Suppressor macrophage (primary cell): ENCODE measurements around the gene FAM3B.

Experiments used
- DNase-seq, 4 experiments: peaks; one replicate each; pipeline ENCODE4 v3.0.0-alpha.2; 2020 to 2022

FAM3B gene

DNA sequence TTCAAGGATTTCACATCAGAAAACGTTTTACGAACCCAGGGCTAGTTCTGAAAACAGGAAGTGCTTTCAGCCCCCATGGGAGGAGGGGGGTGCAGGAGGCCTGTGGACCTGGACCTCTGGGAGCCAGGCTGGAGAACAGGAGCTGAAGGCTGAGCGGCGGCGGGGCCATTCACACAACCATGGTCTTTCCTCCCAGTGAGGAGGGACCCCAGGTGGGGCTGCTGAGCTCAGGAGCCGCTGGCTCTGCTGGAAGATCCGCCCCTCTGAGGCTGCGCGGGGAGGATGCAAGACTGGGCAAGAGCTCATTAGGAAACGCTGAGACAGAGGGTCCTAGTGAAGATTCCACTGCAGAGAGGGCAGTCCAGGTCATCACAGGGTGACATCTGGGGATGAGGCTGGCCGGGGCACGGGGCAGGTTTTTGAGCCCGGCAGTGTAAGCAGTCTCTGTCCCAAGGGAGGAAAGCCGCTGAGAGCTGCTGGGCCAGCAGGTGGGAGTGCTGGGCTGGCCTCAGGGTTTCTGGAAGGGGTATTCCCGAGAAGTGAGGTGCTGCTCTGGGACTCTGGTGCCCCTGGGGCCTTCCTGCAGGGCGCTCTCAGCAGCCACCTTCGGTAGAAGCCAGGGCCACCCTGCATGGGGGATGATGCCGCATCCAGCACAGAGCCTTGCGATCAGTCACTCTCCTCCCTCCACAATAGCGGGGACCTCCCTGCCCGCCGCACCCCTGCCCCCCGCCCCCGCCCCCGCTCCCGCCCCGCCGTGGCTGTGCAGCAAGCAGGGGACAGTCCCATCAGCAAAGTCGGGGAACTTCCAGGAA is 52.7 kb downstream of the FAM3B start:
- DNase-seq, result peak; percentile 43 to 63 (median 54)

DNA sequence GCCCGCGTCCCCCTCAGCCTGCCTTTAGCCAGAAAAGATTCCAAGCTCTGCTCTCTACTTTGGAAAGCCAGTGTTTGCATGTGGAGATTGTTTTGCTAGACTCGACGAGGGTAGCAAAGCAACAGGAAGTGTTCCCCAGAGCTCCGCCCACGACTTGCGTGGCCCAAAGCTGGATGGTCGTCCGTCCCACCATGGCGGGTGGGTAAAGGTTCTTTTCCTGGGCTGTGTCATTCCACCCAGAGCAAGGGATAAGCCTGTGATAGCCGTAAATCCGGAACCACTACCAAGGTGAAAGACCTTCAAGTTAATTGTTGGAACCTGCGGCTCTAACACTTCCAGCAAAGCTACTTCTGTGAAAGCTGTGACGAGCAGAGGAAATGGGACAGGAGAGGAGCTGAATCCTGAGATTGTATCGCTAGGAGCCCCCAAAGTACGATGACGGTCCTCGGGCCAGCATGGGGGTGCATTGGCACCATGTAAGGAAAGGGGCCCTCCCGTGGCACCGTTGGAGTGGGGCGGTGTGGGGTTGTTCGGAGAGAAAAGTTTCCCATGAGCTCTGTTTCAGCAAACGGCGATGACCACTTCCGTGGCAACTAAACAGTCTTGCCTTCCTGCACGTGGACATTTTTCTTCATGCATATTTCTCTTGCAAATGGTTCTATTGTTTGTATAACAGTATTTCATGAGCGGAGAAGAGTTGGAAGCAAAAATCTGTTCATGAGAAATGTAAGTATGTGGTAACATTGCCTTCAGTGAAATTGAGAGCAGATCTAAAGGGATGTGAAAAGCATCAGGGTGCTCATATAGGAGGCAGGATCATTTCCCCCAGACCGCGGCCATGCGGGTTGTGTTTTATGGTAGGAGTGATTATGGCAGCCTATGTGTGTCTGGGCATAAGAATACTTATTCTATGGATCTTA is 53.6 kb downstream of the FAM3B start:
- DNase-seq, result peak in 3 of 4 experiments; percentile 32 to 61 (median 46)

DNA sequence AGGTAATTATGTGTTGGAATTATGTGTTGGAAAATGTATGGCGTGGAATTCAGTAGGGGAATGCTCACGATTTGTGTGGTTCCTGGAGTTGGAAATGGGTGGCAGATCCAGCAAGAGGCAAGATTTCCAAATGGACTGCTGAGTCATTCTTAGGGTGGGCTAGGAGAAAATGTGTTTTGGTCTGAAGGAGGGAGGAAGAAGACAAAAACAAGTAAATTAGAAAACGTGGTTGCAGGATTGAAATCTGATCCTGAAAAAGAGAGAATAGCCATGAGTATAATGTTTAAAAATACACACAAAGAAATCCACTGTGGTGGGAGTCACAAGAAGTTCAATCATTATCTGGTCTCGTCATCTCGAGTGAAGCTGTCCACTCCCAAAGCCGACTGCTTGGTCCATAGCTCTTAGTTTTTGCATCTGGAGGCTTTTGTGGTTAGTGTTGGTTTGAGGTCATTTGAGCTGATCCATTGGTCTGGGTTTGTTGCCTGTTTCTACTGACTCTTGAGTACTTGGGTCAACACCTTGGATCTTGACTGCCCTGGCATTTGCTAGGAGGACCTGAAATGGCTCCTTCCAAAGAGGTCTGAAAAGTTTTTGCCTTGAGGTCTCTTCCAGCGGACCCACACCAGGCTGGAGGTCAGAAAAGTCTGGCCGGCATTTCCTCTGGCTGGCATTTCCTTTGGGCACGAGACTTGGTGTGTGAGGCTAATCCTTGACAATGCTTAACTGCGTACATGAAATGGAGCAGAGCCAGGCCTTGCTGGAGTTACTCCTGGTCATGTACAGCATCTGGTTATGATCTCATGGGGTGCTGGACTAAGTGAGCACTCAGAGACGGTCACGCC is 54.5 kb downstream of the FAM3B start:
- no peak for DNase-seq

DNA sequence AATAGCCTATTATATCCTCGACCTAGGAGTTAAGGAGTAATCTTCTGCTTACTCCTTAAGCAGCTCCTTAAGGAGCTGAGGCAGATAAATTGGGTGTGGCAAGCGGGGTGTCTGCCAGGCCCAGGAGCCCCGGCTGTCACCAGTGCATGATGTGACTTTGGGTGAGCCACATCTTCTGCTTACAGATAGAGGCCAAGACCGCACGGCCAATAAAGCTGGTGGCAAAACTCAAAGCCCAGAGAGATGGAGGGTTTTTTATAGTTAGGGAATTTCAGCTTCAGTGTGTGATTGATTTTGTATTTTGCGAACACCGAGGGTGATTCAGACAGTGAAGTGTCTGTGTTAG is 55.1 kb downstream of the FAM3B start:
- DNase-seq, result no peak

DNA sequence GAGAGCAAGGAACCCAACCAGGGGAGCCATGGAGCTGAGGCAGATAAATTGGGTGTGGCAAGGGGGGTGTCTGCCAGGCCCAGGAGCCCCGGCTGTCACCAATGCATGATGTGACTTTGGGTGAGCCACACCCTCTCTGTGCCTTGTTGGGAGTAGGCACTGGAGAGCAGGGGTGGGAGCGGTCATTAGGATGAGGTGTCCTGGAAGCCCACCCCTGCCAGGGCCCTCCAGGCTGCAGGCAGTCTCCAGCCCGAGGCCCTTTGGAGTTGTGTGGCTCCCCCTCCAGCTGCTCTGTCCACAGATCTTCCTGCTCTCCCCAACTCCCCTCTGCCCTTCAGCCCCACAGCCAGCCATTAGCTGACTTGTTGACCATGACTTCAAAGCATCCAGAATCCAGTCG is 56.7 kb downstream of the FAM3B start:
- no peak for DNase-seq

DNA sequence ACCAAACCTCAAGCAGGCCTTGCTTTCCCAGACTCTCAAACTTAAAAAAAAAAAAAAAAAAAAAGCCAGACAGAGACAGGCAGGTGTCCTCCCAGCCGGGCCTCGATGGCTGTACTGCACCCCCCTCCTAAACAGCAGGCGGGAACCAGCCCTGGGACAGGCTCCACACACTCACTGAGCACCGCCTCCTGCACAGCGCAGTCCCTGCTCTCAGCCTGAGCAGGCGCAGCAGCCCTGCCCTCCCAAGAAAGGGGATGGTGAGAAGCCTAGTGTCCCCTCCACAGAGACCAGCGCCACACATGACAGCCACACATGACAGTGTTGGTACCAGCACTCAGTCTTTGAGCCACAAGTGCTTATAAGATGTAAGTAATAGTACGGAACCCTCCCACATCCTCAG is 57.2 kb downstream of the FAM3B start:
- DNase-seq, result no peak

DNA sequence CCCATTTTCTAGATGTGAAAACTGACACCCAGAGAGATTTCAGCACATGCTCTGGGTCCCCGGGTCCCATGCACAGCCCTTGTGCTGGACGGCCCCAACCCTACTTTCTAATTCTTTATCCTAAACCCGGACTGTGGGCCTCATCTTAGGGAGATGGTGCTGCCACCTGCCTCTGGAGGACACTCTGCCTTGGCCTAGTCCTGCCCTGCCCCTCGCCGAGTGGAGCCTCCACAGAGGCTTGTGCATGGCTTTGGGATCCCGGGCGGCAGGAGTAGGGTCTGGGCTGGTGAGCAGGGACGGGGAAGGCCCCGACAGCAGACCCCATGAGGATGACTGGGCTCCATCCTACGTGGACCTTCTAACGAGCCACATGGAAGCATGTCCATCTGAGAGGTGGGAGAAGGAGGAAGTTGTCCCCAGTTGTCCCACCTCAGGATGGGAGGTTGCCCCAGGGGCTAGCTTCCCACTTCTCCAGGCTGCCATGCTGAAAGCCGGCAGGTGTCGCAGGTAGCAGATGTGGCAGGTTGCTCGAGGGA is 57.6 kb downstream of the FAM3B start:
- no peak for DNase-seq

DNA sequence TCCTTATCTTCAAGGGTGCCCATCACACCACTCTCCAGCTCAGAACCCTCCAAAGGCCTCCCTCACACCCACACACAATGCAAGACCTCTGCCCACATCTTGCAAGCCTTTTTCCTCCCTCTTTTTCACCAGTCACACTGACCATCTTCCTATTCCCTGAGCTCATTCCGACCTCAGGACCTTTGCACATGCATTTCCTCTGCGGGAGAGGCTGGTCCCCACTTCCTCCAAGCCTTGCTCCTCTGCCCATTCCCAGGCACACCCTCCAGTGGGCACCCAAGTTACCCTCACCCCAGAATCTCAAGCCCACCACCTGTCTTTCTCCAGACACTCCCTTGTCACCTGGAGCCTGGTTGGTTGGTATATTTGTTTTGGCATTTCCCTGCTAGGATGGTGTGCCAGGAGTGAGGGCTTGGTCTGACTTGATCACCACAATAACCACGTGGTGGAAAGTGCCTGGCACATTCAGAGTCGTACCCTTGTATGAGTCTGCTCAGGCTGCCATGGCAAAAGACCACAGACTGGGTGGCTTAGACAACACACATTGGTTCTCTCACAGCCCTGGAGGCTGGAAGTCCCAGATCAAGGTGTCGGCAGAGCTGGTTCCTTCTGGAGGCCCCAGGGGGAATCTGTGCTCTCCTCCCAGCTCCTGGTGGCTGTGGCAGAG is 58.4 kb downstream of the FAM3B start:
- no peak for DNase-seq

DNA sequence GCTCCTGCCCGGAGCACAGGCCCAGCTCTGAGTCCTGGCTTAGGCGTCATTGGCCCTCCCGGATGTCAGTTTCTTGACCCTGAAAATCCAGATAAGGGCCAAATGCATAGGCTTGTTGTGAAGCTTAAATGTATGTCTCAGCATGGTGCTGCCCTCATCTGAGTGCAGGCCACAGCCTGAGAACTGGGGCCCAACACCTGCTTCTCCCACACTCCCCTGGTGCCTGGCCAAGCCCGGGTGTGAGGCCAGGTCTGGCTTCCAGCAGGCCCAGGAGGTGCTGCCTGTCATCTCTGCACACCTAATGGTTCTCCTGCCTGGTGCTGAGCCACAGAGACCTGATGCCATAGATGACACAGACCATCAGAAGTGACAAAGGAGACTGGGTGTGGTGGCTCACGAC is 59.3 kb downstream of the FAM3B start:
- DNase-seq, result no peak

DNA sequence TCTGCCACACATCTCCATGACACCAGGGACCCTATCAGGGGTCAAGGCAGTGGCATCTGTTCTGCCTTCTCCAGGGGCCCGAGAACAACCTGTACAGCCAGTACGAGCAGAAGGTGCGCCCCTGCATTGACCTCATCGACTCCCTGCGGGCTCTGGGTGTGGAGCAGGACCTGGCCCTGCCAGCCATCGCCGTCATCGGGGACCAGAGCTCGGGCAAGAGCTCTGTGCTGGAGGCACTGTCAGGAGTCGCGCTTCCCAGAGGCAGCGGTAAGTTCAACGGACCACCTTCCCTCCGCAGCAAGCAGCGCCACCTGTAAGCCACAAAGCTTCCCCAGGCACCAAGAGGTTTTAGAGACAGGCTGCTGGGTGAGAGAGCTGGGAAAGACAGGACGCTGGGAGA is 61.1 kb downstream of the FAM3B start:
- no peak for DNase-seq

DNA sequence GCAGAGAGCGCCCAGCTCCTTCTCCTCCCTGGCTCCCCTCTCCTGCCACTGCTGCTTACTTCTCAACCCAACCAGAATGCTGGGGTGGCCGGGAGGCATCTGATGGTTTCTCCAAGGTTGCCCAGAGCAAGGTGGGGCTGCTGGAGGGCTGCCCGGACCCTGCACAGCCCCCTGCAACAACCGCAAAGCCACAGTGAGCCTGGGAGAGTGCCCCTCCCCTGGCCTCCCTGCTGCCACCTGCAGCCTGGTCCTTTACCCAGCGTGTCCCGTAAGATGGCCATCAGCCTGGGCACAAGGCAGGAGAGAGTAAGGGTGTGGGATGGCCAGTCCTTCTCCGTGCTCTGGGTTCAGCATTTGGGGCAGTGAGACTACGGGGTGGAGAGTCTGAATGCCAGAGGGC is 62.2 kb downstream of the FAM3B start:
- DNase-seq, result no peak

DNA sequence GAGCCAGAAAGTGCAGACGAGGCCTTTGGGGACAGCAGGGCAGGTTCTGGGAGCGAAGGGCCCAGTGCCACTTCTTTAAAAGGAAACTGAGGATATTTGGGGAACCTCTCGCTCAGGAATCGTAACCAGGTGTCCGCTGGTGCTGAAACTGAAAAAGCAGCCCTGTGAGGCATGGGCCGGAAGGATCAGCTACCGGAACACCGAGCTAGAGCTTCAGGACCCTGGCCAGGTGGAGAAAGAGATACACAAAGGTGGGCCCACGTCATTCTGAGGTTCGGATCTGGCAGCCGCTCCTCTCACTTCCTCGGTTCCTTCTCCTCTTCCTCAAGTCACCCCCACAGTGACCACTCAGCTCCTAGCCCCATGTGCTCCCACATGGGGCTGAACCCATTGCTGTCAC is 63.3 kb downstream of the FAM3B start:
- DNase-seq, result no peak

DNA sequence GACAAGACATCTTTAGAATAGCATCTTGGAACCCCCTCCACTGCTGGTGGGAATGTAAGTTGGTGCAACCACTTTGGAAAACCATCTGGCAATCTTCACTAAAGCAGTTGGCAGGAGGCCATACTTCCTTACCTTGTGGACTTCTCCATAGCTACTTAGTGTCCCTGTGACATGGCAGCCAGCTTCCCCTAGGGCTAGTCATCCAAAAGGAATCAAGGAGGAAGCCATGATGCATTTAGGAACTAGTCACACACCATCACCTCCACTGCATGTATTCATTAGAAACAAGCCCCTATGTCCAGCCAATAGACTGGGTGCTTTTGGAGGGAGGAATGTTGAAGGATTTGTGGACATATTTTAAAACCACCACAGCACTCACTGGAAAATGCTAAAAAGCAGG is 65.1 kb downstream of the FAM3B start:
- no peak for DNase-seq

DNA sequence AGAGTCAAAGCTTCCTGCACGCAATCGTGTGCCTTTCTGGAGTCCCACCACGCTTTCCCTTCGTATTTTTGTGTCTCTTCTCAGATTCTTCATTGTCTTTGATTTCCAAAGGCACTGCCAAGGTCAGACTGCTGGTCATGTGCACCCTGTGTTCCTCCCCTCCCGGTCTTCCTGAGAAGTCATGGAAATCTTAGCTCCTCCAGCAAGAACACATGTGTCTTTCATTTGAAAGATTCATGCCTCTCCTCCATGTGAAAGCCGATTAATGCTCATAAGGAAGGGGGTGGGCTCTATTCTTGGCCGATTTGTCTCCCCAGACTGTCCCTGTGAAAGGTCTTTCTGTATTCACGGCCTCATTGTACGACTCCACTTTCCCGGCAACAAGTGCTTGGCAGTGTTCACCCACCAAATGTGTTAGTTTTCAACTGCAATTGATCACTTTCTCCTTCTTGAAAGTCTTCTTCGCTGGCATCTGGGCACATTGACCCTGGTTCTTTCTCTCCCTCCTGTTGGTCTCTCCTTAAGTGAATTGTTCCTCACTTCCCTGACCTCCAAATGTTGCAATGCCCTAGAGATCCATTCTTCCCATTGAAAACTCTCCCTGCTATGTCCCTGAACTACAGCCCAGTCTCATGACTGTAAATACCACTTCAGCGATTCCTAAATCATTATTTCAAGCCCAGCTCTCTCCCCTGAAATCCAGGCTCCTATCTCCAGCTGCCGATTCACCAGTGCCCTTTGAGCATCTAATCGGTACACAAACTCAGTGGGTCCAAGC is 70.6 kb downstream of the FAM3B start:
- peak in 1 of 4 experiments; percentile 1 for DNase-seq

DNA sequence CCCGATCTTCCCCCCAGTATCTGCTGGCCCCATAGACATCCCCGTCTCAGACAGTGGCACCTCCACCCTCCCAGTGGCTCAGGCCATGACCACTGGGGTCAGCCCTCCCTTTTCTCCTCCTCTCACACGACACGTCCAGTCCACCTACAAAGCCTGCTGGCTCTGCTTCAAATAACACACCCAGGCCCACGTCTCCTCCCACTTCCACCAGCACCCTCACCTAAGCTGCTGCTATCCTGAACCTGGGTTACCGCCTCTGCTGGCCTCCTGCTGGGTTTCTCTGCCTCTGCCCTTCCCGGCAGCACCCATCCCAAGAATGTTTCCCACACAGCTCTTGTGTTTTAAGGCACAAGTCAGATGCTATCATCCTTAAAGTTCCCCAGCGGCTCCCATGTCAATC is 71.2 kb downstream of the FAM3B start:
- no peak for DNase-seq

DNA sequence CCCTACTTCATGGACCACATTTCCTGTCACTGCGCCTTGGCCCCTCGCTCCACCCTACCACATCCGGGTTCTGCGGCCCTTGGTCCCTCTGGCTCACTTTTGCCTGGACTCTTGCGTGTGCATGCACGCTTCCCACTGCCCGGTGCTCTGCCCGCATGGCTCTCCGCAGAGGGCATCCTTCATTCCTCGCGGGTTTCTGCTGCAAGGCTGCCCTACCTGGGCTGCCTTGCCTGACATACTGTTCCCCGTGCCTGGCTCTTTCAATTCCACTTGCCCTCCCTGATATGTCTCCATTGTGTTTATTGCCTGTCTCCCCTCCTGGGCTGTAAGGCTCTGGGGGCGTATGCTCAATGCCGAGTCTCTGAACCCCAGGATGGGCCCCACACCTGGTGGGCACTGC is 71.7 kb downstream of the FAM3B start:
- DNase-seq, result no peak

DNA sequence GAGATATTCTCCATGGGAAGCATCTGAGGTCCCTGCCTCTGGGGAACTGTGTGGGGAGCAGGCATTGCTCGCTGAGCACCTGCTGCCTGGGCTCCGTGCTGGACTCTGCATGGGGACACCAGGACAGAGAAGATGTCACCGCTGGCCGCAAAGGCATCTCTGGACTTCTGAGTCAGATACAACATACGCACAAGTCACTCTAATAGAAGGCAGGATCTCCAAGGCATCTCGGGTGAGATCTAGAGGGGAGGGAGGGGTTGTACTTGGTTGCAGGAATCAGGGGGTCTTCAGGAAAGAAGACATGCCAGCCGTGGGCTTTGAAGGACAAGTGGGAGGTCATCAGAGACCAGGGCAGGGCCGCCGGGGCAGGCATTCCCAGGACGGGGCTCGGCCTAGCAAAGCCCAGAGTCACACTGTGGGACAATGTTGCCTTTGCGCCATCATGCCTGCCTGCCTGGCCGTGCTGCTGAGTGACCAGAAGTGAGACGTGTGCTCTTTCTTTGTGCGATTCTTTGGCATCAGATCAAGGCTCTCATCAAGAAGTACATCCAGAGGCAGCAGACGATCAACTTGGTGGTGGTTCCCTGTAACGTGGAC is 73.5 kb downstream of the FAM3B start:
- no peak for DNase-seq

DNA sequence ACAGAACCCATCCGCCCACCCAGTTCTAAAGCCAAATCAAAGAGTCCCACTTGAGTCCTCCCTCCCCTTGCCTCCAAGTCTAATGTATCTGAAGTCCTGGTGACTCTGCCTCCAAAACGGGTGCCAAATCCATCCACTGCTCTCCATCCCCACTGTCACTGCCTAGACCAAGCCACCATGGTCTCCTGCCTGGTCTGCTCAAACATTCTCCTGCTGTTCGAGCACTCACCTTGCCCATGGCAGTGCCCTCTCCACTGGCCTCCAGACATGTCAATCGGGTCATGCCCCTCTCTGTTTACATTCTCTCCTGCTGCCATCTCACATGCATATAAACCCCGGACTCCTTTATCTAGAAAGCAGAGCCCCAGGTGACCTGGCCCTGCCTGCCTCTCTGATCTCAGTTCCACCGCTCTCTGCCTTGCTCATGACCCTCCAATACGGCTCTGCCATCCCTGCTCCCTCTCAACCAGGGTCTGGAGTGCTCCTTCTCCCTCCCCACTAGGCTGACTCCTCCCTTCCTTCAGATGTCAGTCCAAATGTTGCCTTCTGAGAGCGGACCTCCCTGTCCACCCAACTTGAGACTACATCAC is 77.4 kb downstream of the FAM3B start:
- no peak for DNase-seq

DNA sequence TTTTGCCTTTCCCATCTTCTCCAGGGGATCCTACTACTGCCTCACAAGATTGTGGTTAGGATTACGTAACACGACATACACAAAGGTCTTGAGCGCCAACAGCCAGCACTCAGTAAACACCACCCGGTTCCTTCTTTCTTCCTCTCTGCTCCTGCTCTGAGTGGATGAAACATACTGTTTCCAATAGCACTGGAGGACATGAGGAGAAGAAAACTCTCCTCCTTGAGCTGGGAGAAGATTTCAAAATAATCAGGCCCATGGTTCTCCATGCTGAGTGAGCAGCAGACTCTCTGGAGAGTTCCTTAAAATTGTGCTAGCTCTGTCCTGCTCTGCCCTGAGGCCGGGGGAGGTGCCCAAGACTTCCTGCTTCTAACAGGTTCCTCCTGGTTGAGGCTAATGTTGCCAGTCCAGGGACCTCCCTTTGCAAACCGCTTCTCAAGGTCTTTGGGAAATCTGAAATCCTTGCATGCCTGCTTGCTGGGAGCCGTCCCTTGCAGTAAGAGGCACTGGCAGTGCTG is 80.0 kb downstream of the FAM3B start:
- DNase-seq, result peak; percentile 81 to 93 (median 92)

DNA sequence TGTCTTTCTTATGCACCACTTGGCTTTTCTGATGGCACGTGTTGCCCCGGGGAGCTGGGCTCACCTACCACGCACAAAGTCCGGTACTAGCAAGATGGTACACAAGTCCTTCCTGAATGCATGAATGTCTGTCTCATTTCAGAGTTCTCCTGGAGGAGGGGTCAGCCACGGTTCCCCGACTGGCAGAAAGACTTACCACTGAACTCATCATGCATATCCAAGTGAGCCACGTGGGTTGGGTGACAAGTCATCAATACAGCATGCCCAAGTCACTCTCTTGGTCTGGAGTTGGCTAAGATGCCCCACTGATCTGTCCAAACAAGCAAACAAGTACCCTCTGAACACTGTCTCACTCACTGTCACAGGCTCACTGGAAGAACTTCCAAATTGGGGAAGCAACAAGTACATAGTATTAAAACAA is 80.9 kb downstream of the FAM3B start:
- DNase-seq, result peak; percentile 71 to 86 (median 74)
